ENCODE results near the gene NPAS3. TPM values are rescaled to one million over a fixed set of nuclear protein-coding genes. Genes with fewer than 3 reads are reported as not detected.
A peak's percentile ranks its signal among the peaks of the same experiment; 100 is the strongest.

Gene NPAS3
- polyA plus RNA-seq (2013): 0.07 and 0.12 TPM in 2 replicates

GRCh38 chr14:32938719-32939253, at the start of gene NPAS3:
TSS of gene NPAS3 (plus strand) at chr14:32938879.
- no peak within 1 kb of the TSS for H3K18ac ChIP-seq (ENCODE audit: low read length)
- H3K4me3 ChIP-seq (ENCODE audit: low read depth, low read length): peak within 1 kb of the TSS; percentile 75
- no peak within 1 kb of the TSS for H2BK120ac ChIP-seq (ENCODE audit: insufficient read depth, low read length, poor library complexity)
- WGBS (ENCODE audit: extremely low coverage, insufficient coverage, insufficient read length): no CpG with 5 or more reads among the region's 92 CpGs
- no peak within 1 kb of the TSS for H3K4ac ChIP-seq (ENCODE audit: low read depth, low read length)
- no peak within 1 kb of the TSS for H2BK12ac ChIP-seq (ENCODE audit: low read length)
- peaks cover 1% of the 10 kb centered on the region for H3K79me1 ChIP-seq (ENCODE audit: low read length)
- no peaks in the 10 kb centered on the region for H3K79me2 ChIP-seq (ENCODE audit: control insufficient read depth, insufficient read depth, low read length, poor library complexity)
- peak within 1 kb of the TSS; percentile 72 for H3K4me2 ChIP-seq (ENCODE audit: low read length)
- H3K14ac ChIP-seq (ENCODE audit: low read length): peak within 1 kb of the TSS; percentile 19
- peak in 1 of 2 donors; percentile 12 for DNase-seq
- peak within 1 kb of the TSS; percentile 13 for H4K91ac ChIP-seq (ENCODE audit: low read depth, low read length)
- no peak within 1 kb of the TSS for H2BK5ac ChIP-seq (ENCODE audit: low read depth, low read length, poor library complexity)
- no peak within 1 kb of the TSS for H4K12ac ChIP-seq (ENCODE audit: low read depth, low read length)
- H3K9ac ChIP-seq (ENCODE audit: low read length): no peak within 1 kb of the TSS
- no peaks in the 10 kb centered on the region for H3K36me3 ChIP-seq (ENCODE audit: control insufficient read depth in 1 of 2, insufficient read depth in 2 of 2, low read length in 2 of 2)
- H3K27me3 ChIP-seq (ENCODE audit: insufficient read depth, low read length): peaks cover 37% of the 10 kb centered on the region
- peak within 1 kb of the TSS; percentile 29 for H4K8ac ChIP-seq (ENCODE audit: low read depth, low read length)
- H3K23ac ChIP-seq (ENCODE audit: low read length): no peak within 1 kb of the TSS
- H2AK5ac ChIP-seq (ENCODE audit: low read length): no peak within 1 kb of the TSS
- H3K9me3 ChIP-seq (ENCODE audit: insufficient read depth, low read depth, low read length): peaks cover 5% of the 10 kb centered on the region
- no peak within 1 kb of the TSS for H3K27ac ChIP-seq (ENCODE audit: low read depth, low read length)
- peak within 1 kb of the TSS; percentile 35 for H2AFZ ChIP-seq (ENCODE audit: insufficient read depth, low read length, poor library complexity)
- H3K4me1 ChIP-seq (ENCODE audit: control insufficient read depth in 1 of 2, insufficient read depth in 2 of 2, low read length in 2 of 2): peaks cover 8 to 9% of the 10 kb centered on the region in 2 experiments

GRCh38 chr14:32896979-32897697, 41.5 kb upstream of the NPAS3 start:
- WGBS (ENCODE audit: extremely low coverage, insufficient coverage, insufficient read length): no CpG with 5 or more reads among the region's 10 CpGs

GRCh38 chr14:32897698-32898064, 41.0 kb upstream of the NPAS3 start:
- Histone ChIP-seq H2BK120ac (ENCODE audit: insufficient read depth, low read length, poor library complexity) (no peak overlapping the region), H3K9me3 (ENCODE audit: insufficient read depth, low read depth, low read length) (no peaks in the 10 kb centered on the region), H3K9ac (ENCODE audit: low read length) (no peak overlapping the region), H3K4me3 (ENCODE audit: low read depth, low read length) (no peak overlapping the region), H2AFZ (ENCODE audit: insufficient read depth, low read length, poor library complexity) (no peak overlapping the region), H3K4me1 (ENCODE audit: control insufficient read depth in 1 of 2, insufficient read depth in 2 of 2, low read length in 2 of 2) (no peaks in the 10 kb centered on the region), H3K18ac (ENCODE audit: low read length) (no peak overlapping the region), H3K79me2 (ENCODE audit: control insufficient read depth, insufficient read depth, low read length, poor library complexity) (no peaks in the 10 kb centered on the region), H2BK5ac (ENCODE audit: low read depth, low read length, poor library complexity) (no peak overlapping the region), H3K4ac (ENCODE audit: low read depth, low read length) (no peak overlapping the region), H3K36me3 (ENCODE audit: control insufficient read depth in 1 of 2, insufficient read depth in 2 of 2, low read length in 2 of 2) (no peaks in the 10 kb centered on the region), H2BK12ac (ENCODE audit: low read length) (no peak overlapping the region), H3K27me3 (ENCODE audit: insufficient read depth, low read length) (no peaks in the 10 kb centered on the region), H2AK5ac (ENCODE audit: low read length) (no peak overlapping the region), H4K91ac (ENCODE audit: low read depth, low read length) (no peak overlapping the region), H4K8ac (ENCODE audit: low read depth, low read length) (no peak overlapping the region), H3K4me2 (ENCODE audit: low read length) (no peak overlapping the region), H3K23ac (ENCODE audit: low read length) (no peak overlapping the region), H3K14ac (ENCODE audit: low read length) (no peak overlapping the region), H4K12ac (ENCODE audit: low read depth, low read length) (no peak overlapping the region), H3K27ac (ENCODE audit: low read depth, low read length) (no peak overlapping the region), H3K79me1 (ENCODE audit: low read length) (no peaks in the 10 kb centered on the region)
- peak in 1 of 2 donors; percentile 4 for DNase-seq
- WGBS (ENCODE audit: extremely low coverage, insufficient coverage, insufficient read length): no CpG with 5 or more reads among the region's 7 CpGs

More at GRCh38 chr14:32896979-32897697, 41.5 kb upstream of the NPAS3 start:
- no peak overlapping the region for H2AFZ ChIP-seq (ENCODE audit: insufficient read depth, low read length, poor library complexity)
- no peak overlapping the region for H2BK12ac ChIP-seq (ENCODE audit: low read length)
- no peaks in the 10 kb centered on the region for H3K36me3 ChIP-seq (ENCODE audit: control insufficient read depth in 1 of 2, insufficient read depth in 2 of 2, low read length in 2 of 2)
- no peak overlapping the region for H3K14ac ChIP-seq (ENCODE audit: low read length)
- H3K4ac ChIP-seq (ENCODE audit: low read depth, low read length): no peak overlapping the region
- H2AK5ac ChIP-seq (ENCODE audit: low read length): no peak overlapping the region
- no peak overlapping the region for H3K18ac ChIP-seq (ENCODE audit: low read length)
- no peak overlapping the region for H3K4me2 ChIP-seq (ENCODE audit: low read length)
- H3K4me3 ChIP-seq (ENCODE audit: low read depth, low read length): no peak overlapping the region
- no peak overlapping the region for H3K9ac ChIP-seq (ENCODE audit: low read length)
- H3K9me3 ChIP-seq (ENCODE audit: insufficient read depth, low read depth, low read length): no peaks in the 10 kb centered on the region
- no peaks in the 10 kb centered on the region for H3K27me3 ChIP-seq (ENCODE audit: insufficient read depth, low read length)
- H2BK120ac ChIP-seq (ENCODE audit: insufficient read depth, low read length, poor library complexity): no peak overlapping the region
- no peaks in the 10 kb centered on the region for H3K4me1 ChIP-seq (ENCODE audit: control insufficient read depth in 1 of 2, insufficient read depth in 2 of 2, low read length in 2 of 2)
- H3K23ac ChIP-seq (ENCODE audit: low read length): no peak overlapping the region
- H4K91ac ChIP-seq (ENCODE audit: low read depth, low read length): no peak overlapping the region
- H3K79me2 ChIP-seq (ENCODE audit: control insufficient read depth, insufficient read depth, low read length, poor library complexity): no peaks in the 10 kb centered on the region
- H4K8ac ChIP-seq (ENCODE audit: low read depth, low read length): no peak overlapping the region
- H3K27ac ChIP-seq (ENCODE audit: low read depth, low read length): no peak overlapping the region
- DNase-seq: peak in 1 of 2 donors; percentile 59
- H4K12ac ChIP-seq (ENCODE audit: low read depth, low read length): no peak overlapping the region
- no peaks in the 10 kb centered on the region for H3K79me1 ChIP-seq (ENCODE audit: low read length)
- no peak overlapping the region for H2BK5ac ChIP-seq (ENCODE audit: low read depth, low read length, poor library complexity)

GRCh38 chr14:32898876-32899275, 39.8 kb upstream of the NPAS3 start:
- Histone ChIP-seq H2BK5ac (ENCODE audit: low read depth, low read length, poor library complexity) (no peak overlapping the region), H2BK12ac (ENCODE audit: low read length) (no peak overlapping the region), H4K8ac (ENCODE audit: low read depth, low read length) (no peak overlapping the region), H4K91ac (ENCODE audit: low read depth, low read length) (no peak overlapping the region), H3K14ac (ENCODE audit: low read length) (no peak overlapping the region), H3K23ac (ENCODE audit: low read length) (no peak overlapping the region), H3K4me1 (ENCODE audit: control insufficient read depth in 1 of 2, insufficient read depth in 2 of 2, low read length in 2 of 2) (no peaks in the 10 kb centered on the region), H2BK120ac (ENCODE audit: insufficient read depth, low read length, poor library complexity) (no peak overlapping the region), H2AK5ac (ENCODE audit: low read length) (no peak overlapping the region), H3K79me1 (ENCODE audit: low read length) (no peaks in the 10 kb centered on the region), H3K4me2 (ENCODE audit: low read length) (no peak overlapping the region), H3K27ac (ENCODE audit: low read depth, low read length) (no peak overlapping the region), H3K18ac (ENCODE audit: low read length) (no peak overlapping the region), H2AFZ (ENCODE audit: insufficient read depth, low read length, poor library complexity) (no peak overlapping the region), H3K9me3 (ENCODE audit: insufficient read depth, low read depth, low read length) (no peaks in the 10 kb centered on the region), H3K4ac (ENCODE audit: low read depth, low read length) (no peak overlapping the region), H3K9ac (ENCODE audit: low read length) (no peak overlapping the region), H3K4me3 (ENCODE audit: low read depth, low read length) (no peak overlapping the region), H3K79me2 (ENCODE audit: control insufficient read depth, insufficient read depth, low read length, poor library complexity) (no peaks in the 10 kb centered on the region), H3K36me3 (ENCODE audit: control insufficient read depth in 1 of 2, insufficient read depth in 2 of 2, low read length in 2 of 2) (no peaks in the 10 kb centered on the region), H4K12ac (ENCODE audit: low read depth, low read length) (no peak overlapping the region), H3K27me3 (ENCODE audit: insufficient read depth, low read length) (no peaks in the 10 kb centered on the region)
- no peak for DNase-seq
- WGBS (ENCODE audit: extremely low coverage, insufficient coverage, insufficient read length): no CpG with 5 or more reads among the region's 2 CpGs

Measured in trophoblast cell (in vitro differentiated cells and primary cell).